HG02943 (cell line): ENCODE measurements around the gene BNC1.
"Not testable (repeated sequence)": the region's sequence is repeated elsewhere in the genome, so short reads cannot be mapped to it uniquely, and the experiment has no call there.

ENCODE experiments used
- ATAC-seq: cut with Tn5 transposase; IDR thresholded peaks from one replicate; pipeline ENCODE4 v1.9.1; 2021; ENCODE audit warnings: mild to moderate bottlenecking, low read depth, moderate library complexity; ENCODE audit not compliant: unreplicated experiment

BNC1 gene

GRCh38 chr15:83249030-83249343 lies 35.5 kb downstream of the BNC1 start:
- ATAC-seq, result no peak

GRCh38 chr15:83248151-83249029 lies 36.1 kb downstream of the BNC1 start:
- no peak for ATAC-seq

GRCh38 chr15:83243634-83244033 lies 40.8 kb downstream of the BNC1 start:
- no peak for ATAC-seq

- no peak for ATAC-seq
Measured at GRCh38 chr15:83230242-83230641, 54.2 kb downstream of the BNC1 start.

- no peak for ATAC-seq
Measured at GRCh38 chr15:83225449-83225848, 59.0 kb downstream of the BNC1 start.

GRCh38 chr15:83221781-83222180 lies 62.7 kb downstream of the BNC1 start:
- ATAC-seq, result not testable (repeated sequence)

GRCh38 chr15:83219026-83219425 lies 65.4 kb downstream of the BNC1 start:
- ATAC-seq, result no peak

- no peak for ATAC-seq
Measured at GRCh38 chr15:83215306-83215705, 69.2 kb downstream of the BNC1 start.

- no peak for ATAC-seq
Measured at GRCh38 chr15:83210619-83211018, 73.8 kb downstream of the BNC1 start.

- ATAC-seq, result no peak
Measured at GRCh38 chr15:83209333-83209732, 75.1 kb downstream of the BNC1 start.

GRCh38 chr15:83208367-83208661 lies 76.2 kb downstream of the BNC1 start:
- no peak for ATAC-seq

GRCh38 chr15:83207660-83208366 lies 76.7 kb downstream of the BNC1 start, which contains the start of gene HDGFL3:
TSS of gene HDGFL3 (minus strand) at chr15:83207823. CDS start at chr15:83207414, 409 bp downstream.
- ATAC-seq, result no peak

- no peak for ATAC-seq
Measured at GRCh38 chr15:83207009-83207659, 77.3 kb downstream of the BNC1 start.

GRCh38 chr15:83206526-83207008 lies 77.9 kb downstream of the BNC1 start:
- no peak for ATAC-seq
